Measurements from ENCODE around the gene ZNF30. TPM values are rescaled to one million over a fixed set of nuclear protein-coding genes. Genes with fewer than 3 reads are reported as not detected.
"Not testable (repeated sequence)": the region's sequence is repeated elsewhere in the genome, so short reads cannot be mapped to it uniquely, and the experiment has no call there.

ZNF30 gene
- total RNA-seq, 1 donor from 2014 or later: 11.8 TPM

- Histone ChIP-seq H3K9me3 (peaks cover 0 to 14% of the 10 kb centered on the region in 2 donors), H3K4me3 (peak overlapping the region; percentile 82 to 94), H3K27me3 (no peaks in the 10 kb centered on the region), H3K36me3 (peaks cover 5 to 15% of the 10 kb centered on the region in 2 donors), H3K27ac (no peak overlapping the region), H3K4me1 (peaks cover 4 to 9% of the 10 kb centered on the region in 2 donors)
- no peak for TF ChIP-seq CTCF (IDR thresholded peaks at IDR 0.05)
- intact Hi-C loops (cut with DNase I): no loop called here
- DNase-seq (ENCODE audit: low spot score in 2 of 2): no peak
Observed at GRCh38 chr19:34964598-34964997, 37.9 kb downstream of the ZNF30 start.

DNA sequence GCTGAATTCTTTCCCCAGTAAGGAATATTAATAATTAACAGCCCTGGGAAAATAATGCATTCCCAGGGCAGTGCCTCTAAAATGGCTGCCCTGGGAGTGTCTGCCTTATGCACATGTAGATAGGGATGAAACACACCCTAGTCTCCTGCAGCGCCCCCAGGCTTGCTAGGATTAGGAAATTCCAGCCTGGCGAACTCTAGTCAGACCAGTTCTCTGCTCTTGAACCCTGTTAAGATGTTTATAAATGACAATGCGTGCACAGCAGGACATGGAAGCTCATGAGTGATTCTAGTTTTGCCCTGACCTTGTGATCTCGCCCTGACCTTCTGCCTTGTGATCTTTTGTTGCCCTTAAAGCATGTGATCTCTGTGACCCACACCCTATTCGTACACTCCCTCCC is 38.8 kb downstream of the ZNF30 start:
- H3K4me1 ChIP-seq; H3K4me3 ChIP-seq; H3K27ac ChIP-seq; H3K9me3 ChIP-seq; DNase-seq (ENCODE audit: low spot score in 2 of 2); intact Hi-C loops (cut with DNase I); H3K36me3 ChIP-seq; H3K27me3 ChIP-seq: not testable (repeated sequence)

DNA sequence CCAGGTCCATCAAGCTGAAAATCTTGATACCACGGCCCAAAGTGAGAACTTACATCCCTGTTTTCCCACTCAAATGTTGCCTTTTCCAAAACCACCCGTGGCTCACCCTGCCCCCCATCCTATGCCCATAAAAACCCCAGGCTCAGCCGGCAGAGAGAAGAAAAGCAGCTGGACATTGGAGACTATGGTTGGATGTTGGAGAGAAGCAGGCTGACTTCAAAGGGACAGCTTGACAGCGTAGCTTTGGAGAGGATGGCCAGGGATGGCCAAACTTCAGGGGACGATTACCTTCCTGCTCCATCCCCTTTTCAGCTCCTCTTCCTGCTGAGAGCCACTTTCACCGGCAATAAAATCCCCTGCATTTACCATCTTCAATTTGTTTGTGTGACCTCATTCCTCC is 40.8 kb downstream of the ZNF30 start:
- peaks cover 3 to 4% of the 10 kb centered on the region in 2 donors for H3K4me1 ChIP-seq
- intact Hi-C loops (cut with DNase I): no loop called here
- H3K36me3 ChIP-seq: no peaks in the 10 kb centered on the region
- TF ChIP-seq CTCF (IDR thresholded peaks at IDR 0.05): no peak
- no peaks in the 10 kb centered on the region for H3K27me3 ChIP-seq
- no peak overlapping the region for H3K4me3 ChIP-seq
- H3K9me3 ChIP-seq: no peaks in the 10 kb centered on the region
- no peak for DNase-seq (ENCODE audit: low spot score in 2 of 2)
- no peak overlapping the region for H3K27ac ChIP-seq

DNA sequence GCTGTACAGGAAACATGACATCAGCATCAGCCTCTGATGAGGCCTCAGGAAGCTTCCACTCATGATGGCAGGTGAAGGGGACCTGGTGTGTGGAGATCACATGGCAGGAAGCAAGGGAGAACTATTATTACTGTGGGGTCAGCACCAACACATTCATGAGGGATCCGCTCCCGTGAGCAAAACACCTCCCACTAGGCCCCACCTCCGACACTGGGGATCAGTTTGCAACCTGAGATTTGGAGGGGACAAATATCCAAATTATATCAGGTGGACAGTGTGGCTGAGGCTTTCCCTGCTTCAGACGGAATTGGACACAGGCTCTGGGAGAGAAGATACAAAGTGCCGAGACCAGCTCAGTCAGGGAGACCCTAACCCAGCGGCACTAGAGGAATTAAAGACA is 43.0 kb downstream of the ZNF30 start:
- TF ChIP-seq CTCF (IDR thresholded peaks at IDR 0.05): no peak
- Histone ChIP-seq H3K9me3 (no peaks in the 10 kb centered on the region), H3K4me1 (no peaks in the 10 kb centered on the region), H3K4me3 (no peak overlapping the region), H3K27ac (no peak overlapping the region), H3K27me3 (no peaks in the 10 kb centered on the region), H3K36me3 (no peaks in the 10 kb centered on the region)
- intact Hi-C loops (cut with DNase I): no loop called here
- DNase-seq (ENCODE audit: low spot score in 2 of 2): no peak

- H3K4me3 ChIP-seq; intact Hi-C loops (cut with DNase I); H3K36me3 ChIP-seq; H3K4me1 ChIP-seq; H3K27me3 ChIP-seq; H3K9me3 ChIP-seq; H3K27ac ChIP-seq; DNase-seq (ENCODE audit: low spot score in 2 of 2): not testable (repeated sequence)
Observed at GRCh38 chr19:34970185-34970780, 43.6 kb downstream of the ZNF30 start.

DNA sequence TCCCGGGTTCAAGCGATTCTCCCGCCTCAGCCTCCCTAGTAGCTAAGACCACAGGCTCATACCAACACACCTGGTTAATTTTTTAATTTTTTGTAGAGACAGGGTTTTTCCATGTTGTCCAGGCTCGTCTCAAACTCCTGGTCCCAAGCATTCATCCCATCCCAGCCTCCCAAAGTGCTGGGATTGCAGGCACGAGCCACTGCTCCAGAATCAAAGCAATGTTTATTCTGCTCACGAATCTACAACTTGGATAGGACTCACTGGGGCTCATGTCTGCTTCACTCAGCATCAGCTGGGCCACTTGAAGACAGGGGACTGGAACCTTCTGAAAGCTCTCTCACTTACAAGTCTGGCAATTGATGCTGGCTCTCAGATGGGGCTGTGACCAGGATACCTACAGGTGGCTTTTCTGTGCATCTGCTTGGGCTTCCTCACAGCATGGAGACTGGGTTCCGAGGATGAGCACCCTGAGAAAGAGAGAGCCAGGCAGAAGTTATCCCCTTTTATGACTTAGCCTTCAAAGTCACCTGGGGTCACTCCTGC is 45.5 kb downstream of the ZNF30 start:
- Histone ChIP-seq H3K4me1 (no peaks in the 10 kb centered on the region), H3K4me3 (no peak overlapping the region), H3K27me3 (no peaks in the 10 kb centered on the region), H3K27ac (no peak overlapping the region), H3K36me3 (no peaks in the 10 kb centered on the region), H3K9me3 (peaks cover 0 to 4% of the 10 kb centered on the region in 2 donors)
- intact Hi-C loops (cut with DNase I): no loop called here
- no peak for TF ChIP-seq CTCF (IDR thresholded peaks at IDR 0.05)
- no peak for DNase-seq (ENCODE audit: low spot score in 2 of 2)

- H3K4me1 ChIP-seq: no peaks in the 10 kb centered on the region
- DNase-seq (ENCODE audit: low spot score in 2 of 2): no peak
- no peak overlapping the region for H3K4me3 ChIP-seq
- no peaks in the 10 kb centered on the region for H3K36me3 ChIP-seq
- H3K9me3 ChIP-seq: peaks cover 0 to 4% of the 10 kb centered on the region in 2 donors
- H3K27ac ChIP-seq: no peak overlapping the region
- no peak for TF ChIP-seq CTCF (IDR thresholded peaks at IDR 0.05)
- intact Hi-C loops (cut with DNase I): no loop called here
- no peaks in the 10 kb centered on the region for H3K27me3 ChIP-seq
Observed at GRCh38 chr19:34974646-34975045, 47.9 kb downstream of the ZNF30 start.

All from ascending aorta (tissue), 2 donors.